HL-60 (cell line): ENCODE measurements around the gene POLN.

Source experiments
- CTCF ChIP-seq: IDR thresholded peaks from one replicate; pipeline ENCODE4 v1.5.1; 2011; ENCODE audit warnings: low read length, control low read depth, inconsistent platforms; ENCODE audit not compliant: insufficient read depth
- POLR2AphosphoS5 ChIP-seq: IDR thresholded peaks from 2 replicates; pipeline ENCODE4 v1.6.1; 2012; ENCODE audit warnings: low read depth
- REST ChIP-seq: IDR thresholded peaks from 2 replicates; pipeline ENCODE4 v1.6.1; 2012; ENCODE audit warnings: low read depth; ENCODE audit not compliant: insufficient replicate concordance

GRCh38 chr4:2142630-2143427 is 99.1 kb downstream of the POLN start:
- TF ChIP-seq CTCF = no peak
- TF ChIP-seq REST = no peak
- TF ChIP-seq POLR2AphosphoS5 = no peak
